NT2/D1 (cell line): ENCODE results near the gene PLPP7.
"Not testable (repeated sequence)": the region's sequence is repeated elsewhere in the genome, so short reads cannot be mapped to it uniquely, and the experiment has no call there.

Experiments used
- DNase-seq: peaks from one replicate; pipeline ENCODE4 v3.0.0-alpha.2; 2011; ENCODE audit warnings: low read depth, low spot score
- H3K27me3 ChIP-seq: 2 replicates; pipeline ENCODE4 v1.6.0; 2011; ENCODE audit warnings: mild to moderate bottlenecking; ENCODE audit not compliant: insufficient read length, insufficient read depth
- H3K36me3 ChIP-seq: 2 replicates; pipeline ENCODE4 v1.6.1; 2011; ENCODE audit warnings: mild to moderate bottlenecking, low read length, mixed read lengths; ENCODE audit not compliant: insufficient read depth, insufficient read length
- H3K4me1 ChIP-seq: 2 replicates; pipeline ENCODE4 v1.5.1; 2011; ENCODE audit not compliant: insufficient read depth, insufficient read length
- H3K4me3 ChIP-seq: 2 replicates; pipeline ENCODE4 v1.5.1; 2011; ENCODE audit warnings: low read depth; ENCODE audit not compliant: insufficient read length
- H3K9ac ChIP-seq: 2 replicates; pipeline ENCODE4 v1.6.0; 2011; ENCODE audit warnings: low read depth; ENCODE audit not compliant: insufficient read length
- H3K9me3 ChIP-seq: 2 replicates; pipeline ENCODE4 v1.5.1; 2011; ENCODE audit warnings: mild to moderate bottlenecking, low read length; ENCODE audit not compliant: insufficient read depth
- SUZ12 ChIP-seq: IDR thresholded peaks from 2 replicates; pipeline ENCODE4 v1.6.1; 2011; ENCODE audit not compliant: insufficient read length, insufficient read depth; ENCODE audit errors: extremely low read depth
- YY1 ChIP-seq: IDR thresholded peaks from 2 replicates; pipeline ENCODE4 v1.6.1; 2011; ENCODE audit not compliant: insufficient read length, insufficient read depth
- ZNF274 ChIP-seq: IDR thresholded peaks from 2 replicates; pipeline ENCODE4 v1.6.1; 2011; ENCODE audit warnings: mild to moderate bottlenecking, low read depth, low read length

The PLPP7 gene

DNA sequence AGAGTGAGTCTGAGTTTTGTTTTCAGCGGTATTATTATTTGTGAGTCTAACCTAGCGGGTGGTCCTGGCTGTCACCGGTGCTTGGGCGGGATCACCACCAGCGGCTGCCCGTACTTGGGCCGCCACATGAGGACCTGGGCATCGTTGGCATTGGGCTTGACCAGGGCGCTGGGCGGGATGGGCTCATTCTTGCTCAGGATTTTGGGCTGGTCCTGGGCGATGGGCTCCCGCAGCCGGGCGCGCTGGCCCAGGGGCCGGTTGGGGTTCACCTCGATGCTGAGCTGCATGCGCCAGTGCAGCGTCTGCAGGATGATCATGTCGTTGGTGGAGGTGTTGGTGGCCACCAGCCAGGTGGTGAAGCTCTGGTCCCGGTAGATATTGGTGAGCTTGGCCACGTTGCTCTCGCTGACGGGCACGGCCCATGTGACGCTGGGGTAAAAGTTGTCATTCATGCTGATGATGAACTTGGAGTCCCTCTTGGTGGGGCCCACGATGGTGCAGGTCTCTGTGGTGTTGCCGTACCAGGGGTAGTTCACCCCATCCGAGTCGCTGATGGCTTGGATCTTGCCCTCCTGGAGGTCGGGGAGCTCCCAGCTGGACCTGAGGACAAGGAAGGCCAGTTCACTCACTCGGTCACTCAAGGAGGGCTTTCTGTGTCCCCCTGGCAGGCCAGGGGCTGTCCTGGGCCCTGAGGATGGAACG lies 28.6 kb upstream of the PLPP7 start:
- H3K9me3 ChIP-seq: no peaks in the 10 kb centered on the region
- H3K27me3 ChIP-seq: no peaks in the 10 kb centered on the region
- no peak for TF ChIP-seq SUZ12
- no peak overlapping the region for H3K4me3 ChIP-seq
- H3K9ac ChIP-seq: no peak overlapping the region
- H3K36me3 ChIP-seq: no peaks in the 10 kb centered on the region
- no peak for DNase-seq
- H3K4me1 ChIP-seq: peaks cover 11% of the 10 kb centered on the region

DNA sequence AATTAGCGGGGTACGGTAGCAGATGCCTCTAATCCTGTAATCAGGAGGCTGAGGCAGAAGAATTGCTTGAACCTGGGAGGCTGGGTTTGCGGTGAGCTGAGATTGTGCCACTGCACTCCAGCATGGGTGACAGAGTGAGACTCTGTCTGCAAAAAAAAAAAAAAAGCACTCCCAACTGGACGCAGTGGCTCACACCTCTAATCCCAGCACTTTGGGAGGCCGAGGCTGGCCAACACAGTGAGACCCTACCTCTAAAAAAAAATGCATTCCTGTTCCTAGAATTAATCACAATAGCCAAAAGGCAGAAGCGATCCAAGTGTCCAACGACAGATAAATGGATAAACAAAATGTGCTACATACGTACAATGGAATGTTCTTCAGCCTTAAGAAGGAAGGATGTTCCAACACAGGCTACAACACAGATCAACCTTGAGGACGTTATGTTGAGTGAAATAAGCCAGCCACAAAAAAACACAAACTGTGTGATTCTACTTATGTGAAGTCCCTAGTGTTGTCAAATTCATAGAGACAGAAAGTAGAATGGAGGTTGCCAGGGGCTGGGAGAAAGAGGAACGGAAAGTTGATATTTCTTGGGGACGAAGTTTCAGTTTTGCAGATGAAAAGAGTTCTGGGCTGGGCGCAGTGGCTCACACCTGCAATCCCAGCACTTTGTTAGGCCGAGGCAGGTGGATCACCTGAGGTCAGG lies 27.0 kb upstream of the PLPP7 start:
- no peak for DNase-seq

DNA sequence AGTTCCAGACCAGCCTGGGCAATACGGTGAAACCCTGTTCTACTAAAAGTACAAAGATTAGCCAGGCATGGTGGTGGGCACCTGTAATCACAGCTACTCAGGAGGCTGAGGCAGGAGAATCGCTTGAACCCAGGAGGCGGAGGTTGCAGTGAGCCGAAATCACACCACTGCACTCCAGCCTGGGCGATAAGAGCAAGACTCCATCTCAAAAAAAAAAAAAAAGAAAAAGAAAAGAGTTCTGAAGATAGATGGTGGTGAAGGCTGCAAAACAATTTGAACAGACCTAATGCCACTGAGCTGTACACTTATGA lies 26.5 kb upstream of the PLPP7 start:
- H3K36me3 ChIP-seq, H3K4me3 ChIP-seq, H3K9ac ChIP-seq: not testable (repeated sequence)

More for the DNA sequence above, 27.0 kb upstream of the PLPP7 start:
- TF ChIP-seq SUZ12 (no peak), YY1 (no peak), ZNF274 (no peak)
- H3K9me3 ChIP-seq: no peaks in the 10 kb centered on the region
- H3K4me1 ChIP-seq: peaks cover 7% of the 10 kb centered on the region
- no peak overlapping the region for H3K4me3 ChIP-seq
- no peaks in the 10 kb centered on the region for H3K27me3 ChIP-seq
- H3K9ac ChIP-seq: no peak overlapping the region
- no peaks in the 10 kb centered on the region for H3K36me3 ChIP-seq

DNA sequence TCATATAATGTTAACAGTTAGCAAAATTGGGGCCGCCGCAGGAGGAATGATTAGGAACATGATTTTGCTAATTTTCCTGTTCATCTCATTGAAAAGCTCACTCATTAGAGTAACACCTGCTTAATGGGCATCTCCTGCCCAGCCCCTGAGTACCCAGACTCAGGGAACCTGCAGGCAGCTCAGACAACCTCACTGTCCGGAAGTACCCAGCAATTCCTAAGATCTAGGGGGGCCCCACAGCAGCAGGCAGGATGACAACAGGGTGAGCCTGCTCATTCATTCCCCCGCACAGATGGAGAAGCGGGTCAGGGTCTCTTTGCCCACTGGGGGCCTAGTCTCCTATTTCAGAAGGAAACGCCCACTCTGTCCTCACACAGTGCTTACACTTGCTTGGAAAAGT lies 25.8 kb upstream of the PLPP7 start:
- DNase-seq: no peak
- TF ChIP-seq ZNF274 (no peak), SUZ12 (no peak), YY1 (no peak)
- H3K9ac ChIP-seq: no peak overlapping the region
- H3K4me1 ChIP-seq: peaks cover 4% of the 10 kb centered on the region
- H3K36me3 ChIP-seq: no peaks in the 10 kb centered on the region
- H3K9me3 ChIP-seq: no peaks in the 10 kb centered on the region
- no peak overlapping the region for H3K4me3 ChIP-seq
- H3K27me3 ChIP-seq: no peaks in the 10 kb centered on the region

More for the DNA sequence above, 26.5 kb upstream of the PLPP7 start:
- H3K4me1 ChIP-seq, H3K9me3 ChIP-seq, H3K27me3 ChIP-seq, DNase-seq: not testable (repeated sequence)

DNA sequence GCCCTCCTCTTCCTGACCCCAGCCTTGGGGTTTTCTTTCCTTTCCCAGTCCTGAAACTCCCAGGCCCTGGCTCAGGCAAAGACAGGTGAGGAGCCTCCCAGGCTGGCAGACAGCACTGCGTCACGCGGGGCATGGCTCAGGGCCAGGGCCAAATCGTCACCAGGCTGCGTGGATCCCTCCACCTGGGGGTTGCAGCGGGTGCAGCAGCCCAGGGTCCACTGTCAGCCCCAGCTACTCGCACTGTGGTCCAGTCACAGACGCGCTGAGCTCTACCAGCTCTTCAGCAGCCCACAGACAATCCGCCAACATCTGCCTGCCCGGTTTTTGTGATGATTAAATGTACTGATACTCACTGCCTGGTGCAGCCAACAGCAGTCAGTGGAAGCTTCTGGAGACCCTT lies 25.3 kb upstream of the PLPP7 start:
- Histone ChIP-seq H3K36me3 (no peaks in the 10 kb centered on the region), H3K27me3 (no peaks in the 10 kb centered on the region), H3K9me3 (no peaks in the 10 kb centered on the region), H3K4me1 (peaks cover 4% of the 10 kb centered on the region), H3K4me3 (no peak overlapping the region), H3K9ac (no peak overlapping the region)
- TF ChIP-seq YY1 (no peak), SUZ12 (no peak), ZNF274 (no peak)
- DNase-seq: no peak

DNA sequence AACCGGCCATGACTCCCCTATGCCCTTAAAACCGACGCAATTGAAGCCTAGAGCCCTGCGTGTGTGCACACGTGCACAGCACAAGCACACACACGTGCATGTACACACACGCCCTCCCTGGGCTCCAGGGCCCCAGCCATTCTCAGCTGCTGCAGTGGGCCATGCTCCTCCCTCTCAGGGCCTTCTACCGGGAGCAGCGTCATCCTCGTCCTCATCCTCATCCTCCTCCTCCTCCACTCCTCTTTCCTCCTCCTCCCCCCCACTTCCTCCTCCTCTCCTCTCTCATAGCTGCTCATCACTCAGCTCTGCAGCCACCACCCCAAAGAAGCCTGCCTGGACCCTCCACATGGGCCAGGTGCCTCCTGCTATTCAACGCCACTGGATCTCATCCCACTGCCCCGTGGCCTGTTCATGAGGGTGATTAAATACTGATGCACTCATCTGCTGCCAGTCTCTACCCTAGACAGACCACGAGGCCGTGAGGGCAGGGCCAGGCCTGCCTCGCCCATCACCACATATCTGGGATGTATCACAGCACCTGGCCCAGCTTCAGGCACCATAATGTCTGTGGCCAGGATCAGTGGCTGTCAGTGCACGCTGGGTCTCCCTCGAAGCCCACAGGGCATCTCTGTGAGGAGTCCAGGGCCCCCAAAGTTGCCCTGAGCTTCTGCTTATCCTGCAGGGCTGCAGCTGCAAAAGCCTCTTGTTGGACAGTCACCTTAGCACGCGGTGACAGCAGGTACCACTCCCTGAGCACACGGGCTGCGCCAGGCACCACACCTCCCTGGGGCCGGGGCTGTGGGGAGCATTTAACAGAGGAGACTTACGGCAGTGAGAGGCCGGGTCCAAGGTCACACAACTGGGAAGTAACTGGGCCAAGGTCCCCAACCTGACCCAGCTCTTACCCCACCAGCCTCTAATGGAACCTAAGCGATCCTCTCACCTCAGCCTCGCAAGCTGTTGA lies 23.0 kb upstream of the PLPP7 start:
- DNase-seq: no peak
- no peaks in the 10 kb centered on the region for H3K27me3 ChIP-seq
- H3K9ac ChIP-seq: no peak overlapping the region
- TF ChIP-seq ZNF274 (no peak), YY1 (no peak), SUZ12 (no peak)
- peaks cover 3% of the 10 kb centered on the region for H3K4me1 ChIP-seq
- no peaks in the 10 kb centered on the region for H3K9me3 ChIP-seq
- H3K4me3 ChIP-seq: no peak overlapping the region
- H3K36me3 ChIP-seq: no peaks in the 10 kb centered on the region

DNA sequence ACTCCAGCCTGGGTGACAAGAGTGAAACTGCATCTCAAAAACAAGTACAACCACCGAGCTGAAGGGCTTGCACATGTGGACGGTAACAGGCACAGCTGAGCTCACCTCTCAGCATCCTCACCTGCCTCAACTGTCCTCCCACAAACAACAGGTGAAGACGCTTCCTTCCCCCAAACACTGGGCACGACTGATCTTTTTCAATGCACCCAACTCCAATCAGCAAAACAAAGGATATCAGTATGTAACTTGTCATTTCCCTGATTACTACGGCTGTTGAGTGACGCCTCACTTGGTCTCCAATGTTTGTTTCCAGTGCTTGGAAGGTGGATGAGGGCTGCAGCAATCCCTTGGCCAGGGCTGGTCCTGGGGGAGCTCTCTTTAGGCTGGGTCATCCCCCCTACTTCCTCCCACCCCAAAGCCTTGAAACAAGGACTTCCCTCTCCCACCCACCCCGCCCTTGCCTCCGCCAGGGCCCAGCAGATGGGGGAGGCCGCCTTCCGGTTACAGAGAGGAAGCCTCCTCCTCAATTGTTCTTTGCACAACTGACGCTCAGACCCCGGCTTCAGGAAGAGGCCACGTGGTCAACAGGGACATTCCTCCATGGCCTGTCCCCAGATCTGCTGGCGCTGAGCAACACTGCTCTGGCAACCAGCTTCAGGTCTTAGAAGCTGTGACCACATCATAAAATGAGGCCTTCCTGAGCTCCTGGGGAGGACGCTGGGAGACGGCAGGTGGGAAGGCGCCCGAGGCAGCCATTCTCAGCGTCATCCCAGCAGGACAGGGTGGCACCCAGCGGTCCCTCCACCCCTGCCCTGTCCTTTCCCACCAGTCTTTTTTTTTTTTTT lies 19.1 kb upstream of the PLPP7 start:
- DNase-seq: no peak
- Histone ChIP-seq H3K4me3 (no peak overlapping the region), H3K4me1 (peaks cover 13% of the 10 kb centered on the region)

DNA sequence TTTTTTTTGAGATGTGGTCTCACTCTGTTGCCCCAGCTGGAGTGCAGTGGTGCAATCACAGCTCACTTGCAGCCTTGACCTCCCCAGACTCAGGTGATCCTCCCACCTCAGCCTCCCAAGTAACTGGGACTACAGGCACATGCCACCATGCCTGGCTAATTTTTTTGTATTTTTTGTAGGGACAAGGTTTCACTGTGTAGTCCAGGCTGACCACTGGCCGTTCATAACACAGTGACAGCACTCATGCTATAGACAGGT lies 18.6 kb upstream of the PLPP7 start:
- DNase-seq, H3K4me3 ChIP-seq, H3K9me3 ChIP-seq, H3K36me3 ChIP-seq, H3K9ac ChIP-seq: not testable (repeated sequence)
- Histone ChIP-seq H3K4me1 (peaks cover 19% of the 10 kb centered on the region), H3K27me3 (peaks cover 11% of the 10 kb centered on the region)

More for the DNA sequence above, 19.1 kb upstream of the PLPP7 start:
- H3K9me3 ChIP-seq: no peaks in the 10 kb centered on the region
- TF ChIP-seq ZNF274: no peak
- peaks cover 5% of the 10 kb centered on the region for H3K27me3 ChIP-seq
- no peak overlapping the region for H3K9ac ChIP-seq
- no peaks in the 10 kb centered on the region for H3K36me3 ChIP-seq
